HG02642 (cell line): Measurements from ENCODE around the gene GRM4.

Experiments used
- ATAC-seq: cut with Tn5 transposase; IDR thresholded peaks from one replicate; pipeline ENCODE4 v1.9.1; 2021; ENCODE audit warnings: mild to moderate bottlenecking; ENCODE audit not compliant: unreplicated experiment, poor library complexity

GRM4 gene

DNA sequence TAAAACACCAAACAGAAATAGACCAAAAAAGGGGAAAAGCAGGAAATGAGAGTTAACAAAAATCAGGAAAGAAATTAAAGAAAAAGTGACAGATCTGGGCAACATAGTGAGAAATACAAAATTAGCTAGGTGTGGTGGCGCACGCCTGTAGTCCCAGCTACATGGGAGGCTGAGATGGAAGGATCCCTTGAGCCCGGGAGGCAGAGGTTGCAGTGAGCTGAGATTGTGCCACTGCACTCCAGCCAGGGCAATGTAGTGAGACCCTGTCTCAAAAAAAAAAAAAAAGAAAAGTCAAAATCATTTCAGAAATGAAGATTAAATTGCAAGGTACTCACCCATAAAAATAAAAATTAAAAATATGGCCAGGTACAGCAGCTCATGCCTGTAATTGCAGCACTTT lies 13.0 kb upstream of the GRM4 start:
- ATAC-seq: no peak

DNA sequence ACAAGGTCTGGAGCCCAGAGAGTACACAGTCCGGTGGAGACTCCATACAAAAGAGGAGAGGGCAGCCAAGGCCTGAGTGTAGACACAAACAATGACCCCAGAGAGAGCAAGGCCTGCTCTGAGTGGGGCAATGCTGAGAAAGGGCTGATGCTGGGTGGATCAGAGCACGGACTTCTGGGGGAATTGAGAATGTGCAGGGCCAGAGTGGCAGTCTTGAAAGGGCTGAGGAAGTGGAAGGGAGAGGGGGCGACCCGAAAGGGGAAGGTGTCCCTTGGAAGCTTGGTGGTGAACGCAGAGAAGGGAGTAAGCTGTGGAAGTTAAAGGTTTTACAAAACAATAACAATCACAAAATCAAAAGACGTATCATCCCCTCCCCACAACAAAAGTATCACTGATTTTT lies 12.0 kb upstream of the GRM4 start:
- no peak for ATAC-seq

DNA sequence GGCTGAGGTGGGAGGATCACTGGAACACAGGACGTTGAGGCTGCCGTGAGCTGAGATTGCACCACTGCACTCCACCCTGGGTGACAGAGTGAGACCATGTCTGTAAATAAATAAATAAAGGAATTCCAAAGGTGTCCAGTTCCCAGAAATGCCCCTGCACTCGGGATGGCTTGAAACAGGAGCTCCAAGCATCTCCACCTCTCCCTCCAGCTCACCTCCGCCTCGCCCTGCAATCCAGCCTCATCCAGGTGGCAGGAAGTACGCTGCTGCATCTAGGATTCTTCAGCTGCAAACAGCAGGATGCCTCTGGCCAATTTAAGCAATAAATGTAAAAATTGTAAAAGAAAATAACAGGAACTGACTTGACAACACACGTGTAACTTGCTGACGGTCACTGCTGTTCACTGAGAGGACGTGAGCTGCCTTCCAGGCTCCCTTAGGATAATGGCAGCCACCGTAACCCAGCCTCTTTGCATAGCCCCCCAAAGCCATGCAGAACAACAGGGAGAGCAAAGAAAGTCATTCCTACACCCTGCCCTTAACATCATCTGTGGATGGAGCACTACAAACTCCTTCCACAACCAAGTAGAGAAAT lies 11.4 kb upstream of the GRM4 start:
- ATAC-seq: no peak

GRCh38 chr6:34155471-34156300 lies 9.8 kb upstream of the GRM4 start:
- no peak for ATAC-seq

DNA sequence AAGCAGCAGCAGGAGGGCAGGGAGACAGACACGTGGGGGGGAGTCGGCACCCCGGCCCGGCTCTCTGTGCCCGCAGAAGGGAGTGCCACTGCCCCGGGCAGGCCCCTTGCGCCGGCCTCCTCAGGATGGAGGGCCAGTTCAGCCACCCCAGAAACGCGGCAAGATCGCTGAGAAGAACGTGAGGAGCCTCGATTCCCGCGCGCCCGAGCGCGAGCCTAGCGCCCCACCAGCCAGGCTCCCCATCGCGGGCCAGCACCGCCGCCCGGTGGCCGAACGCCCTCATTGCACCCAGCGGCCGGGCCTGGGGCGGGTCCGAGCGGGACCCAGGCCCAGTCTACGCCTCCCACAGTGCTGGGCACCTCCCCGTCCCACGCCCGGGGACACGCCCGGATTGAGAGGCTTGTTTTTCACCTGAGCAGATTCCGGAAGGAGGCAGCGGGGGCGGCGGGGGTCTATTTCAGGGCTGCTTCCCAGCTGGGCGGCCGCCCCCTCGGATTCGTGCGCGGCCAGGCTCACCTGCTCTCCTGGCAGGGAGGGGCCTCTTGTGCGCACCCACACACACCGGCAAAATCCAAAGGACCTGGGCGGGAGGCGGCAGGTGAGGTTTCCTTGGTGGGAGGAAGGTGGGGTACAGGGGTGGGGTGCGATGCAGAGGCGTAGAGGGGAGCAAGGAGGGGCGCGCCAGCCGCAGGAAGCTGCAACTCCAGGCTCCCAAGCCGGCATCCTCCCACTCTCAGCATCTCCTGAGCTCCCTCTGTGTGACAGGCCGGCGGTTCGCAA lies 9.0 kb upstream of the GRM4 start:
- no peak for ATAC-seq

DNA sequence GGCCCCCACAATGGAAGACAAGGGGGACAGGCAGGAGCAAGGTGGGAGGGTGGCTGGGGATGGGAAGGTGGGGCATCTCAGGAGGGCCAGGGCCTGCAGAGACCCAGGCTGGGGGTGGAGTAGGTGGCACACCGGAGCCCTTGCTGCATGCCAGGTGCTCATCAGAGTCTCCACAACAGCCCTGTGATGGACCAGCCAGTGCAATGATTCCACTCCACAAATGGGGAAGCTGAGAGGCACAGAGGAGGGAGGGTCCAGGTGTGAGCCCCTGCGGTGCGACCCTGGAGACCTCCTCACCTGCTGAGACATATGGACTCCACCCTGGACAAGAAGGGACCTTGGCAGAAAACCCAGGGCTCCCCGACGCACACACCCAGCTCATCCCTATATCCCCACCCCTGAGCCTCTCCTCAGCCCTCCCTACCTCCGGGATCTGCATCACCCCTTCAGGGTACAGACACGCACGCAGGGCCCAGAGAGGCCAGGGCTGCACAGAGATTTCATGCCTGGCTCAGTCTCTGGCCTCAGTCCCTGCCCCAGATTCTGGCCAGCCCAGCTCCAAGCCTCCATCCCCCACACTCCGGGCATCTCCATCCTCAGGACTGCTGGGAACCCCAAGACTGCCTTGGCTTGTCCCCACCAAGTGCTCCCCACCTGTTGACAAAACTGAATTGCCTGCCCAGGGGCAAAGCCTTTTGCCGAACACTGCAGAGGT lies 7.1 kb upstream of the GRM4 start:
- ATAC-seq: no peak

DNA sequence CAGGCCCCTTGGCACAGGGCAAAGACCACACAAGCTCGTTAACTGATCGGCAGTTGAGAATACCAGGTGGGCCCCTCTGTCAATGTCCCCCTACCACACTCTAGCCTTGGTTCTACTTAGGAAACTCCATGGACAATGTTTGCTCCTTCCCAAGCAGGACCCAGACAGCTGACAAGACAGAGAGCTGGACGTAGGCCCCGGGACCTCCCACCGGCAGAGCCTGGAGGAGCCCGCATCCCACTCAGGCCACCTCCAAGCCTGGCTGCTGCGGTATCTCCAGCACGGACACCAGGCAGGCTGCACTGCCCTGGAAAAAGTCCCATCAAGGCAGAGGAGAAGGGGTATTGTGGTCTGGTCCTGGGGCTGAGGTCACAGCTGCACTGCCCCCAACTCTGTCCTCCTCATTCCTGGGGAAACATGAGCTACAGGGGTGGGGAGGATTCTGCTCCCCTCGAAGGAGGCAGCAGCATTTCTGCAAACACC lies 6.2 kb upstream of the GRM4 start:
- ATAC-seq: no peak

DNA sequence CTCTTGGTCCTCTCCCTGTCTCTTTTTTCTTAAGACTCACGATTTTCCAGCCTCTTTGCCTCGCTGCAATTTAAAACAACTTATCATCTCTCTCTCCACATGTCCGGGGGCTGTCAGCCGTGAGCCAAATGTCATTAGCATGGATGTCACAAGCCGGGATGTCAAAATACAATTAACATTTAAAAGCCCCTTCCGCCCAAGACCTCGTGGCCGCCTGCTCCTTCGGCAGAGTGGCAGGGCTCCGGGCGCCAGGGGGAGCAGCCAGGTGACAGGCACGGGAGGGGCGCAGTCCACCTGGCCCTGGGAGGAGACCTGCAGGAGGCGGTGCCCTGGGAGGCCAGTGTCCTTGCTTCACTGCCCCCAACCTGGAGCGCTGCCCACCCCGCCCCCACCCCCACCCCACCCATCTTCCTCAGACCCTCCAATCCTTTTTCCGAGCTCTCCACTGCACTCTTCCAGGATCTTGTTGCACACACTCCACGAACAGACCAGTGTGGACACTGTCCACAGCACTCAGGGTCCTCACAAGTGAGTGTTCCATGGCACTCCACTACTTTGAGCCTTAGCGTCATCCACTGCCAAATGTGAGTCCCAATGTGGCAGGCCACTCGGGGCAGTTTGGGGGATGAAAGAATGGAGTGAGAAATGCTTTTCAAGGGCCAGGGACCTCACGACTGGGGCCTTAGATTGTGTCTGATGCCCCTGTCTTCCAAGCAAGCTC lies 5.6 kb upstream of the GRM4 start:
- no peak for ATAC-seq

- no peak for ATAC-seq
Observed at GRCh38 chr6:34150766-34151165, 4.9 kb upstream of the GRM4 start.

DNA sequence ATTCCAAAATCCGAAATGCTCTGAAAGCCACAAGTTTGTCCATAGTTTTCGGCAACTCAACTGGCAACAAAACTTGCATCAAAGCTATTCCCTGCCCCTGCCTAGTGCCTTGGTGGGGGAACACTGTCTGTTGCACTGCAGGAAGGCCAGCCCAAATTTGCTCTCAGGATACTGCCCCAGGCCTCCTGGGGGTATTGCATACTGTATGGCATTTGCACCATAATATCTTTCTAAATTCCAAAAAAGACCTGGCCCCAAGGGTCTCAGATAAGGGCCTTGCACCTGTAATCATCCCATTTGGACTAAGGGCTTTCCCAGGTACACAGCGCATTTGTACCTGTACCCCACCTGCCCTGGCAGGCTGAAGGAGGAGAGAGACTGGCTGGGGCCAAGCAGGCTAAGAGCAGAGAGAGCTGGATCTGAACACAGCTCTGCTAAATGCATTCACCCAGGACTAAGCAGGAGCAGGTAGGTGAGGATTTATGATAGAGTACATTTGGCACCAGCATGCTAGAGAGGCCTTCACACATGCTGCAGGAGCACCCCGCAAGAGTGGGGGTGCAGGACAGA lies 4.0 kb upstream of the GRM4 start:
- ATAC-seq: no peak

DNA sequence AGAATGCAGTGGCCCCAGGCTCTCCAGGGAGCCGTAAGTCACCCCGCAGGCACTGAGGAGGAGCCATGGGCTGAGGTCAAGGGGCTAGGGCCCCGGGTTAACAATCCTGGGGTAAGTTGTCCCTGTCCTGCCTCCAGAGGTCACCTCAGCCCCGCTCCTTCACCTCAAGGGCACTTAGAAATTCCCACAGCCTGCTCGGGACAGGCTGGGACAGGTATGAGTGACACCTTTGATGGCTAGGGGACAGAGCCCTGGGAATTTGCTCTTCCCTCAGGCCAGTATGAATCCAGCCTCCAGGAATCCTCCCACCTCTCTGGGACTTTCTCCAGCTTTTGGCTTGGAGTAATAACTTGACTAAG lies 3.5 kb upstream of the GRM4 start:
- no peak for ATAC-seq

DNA sequence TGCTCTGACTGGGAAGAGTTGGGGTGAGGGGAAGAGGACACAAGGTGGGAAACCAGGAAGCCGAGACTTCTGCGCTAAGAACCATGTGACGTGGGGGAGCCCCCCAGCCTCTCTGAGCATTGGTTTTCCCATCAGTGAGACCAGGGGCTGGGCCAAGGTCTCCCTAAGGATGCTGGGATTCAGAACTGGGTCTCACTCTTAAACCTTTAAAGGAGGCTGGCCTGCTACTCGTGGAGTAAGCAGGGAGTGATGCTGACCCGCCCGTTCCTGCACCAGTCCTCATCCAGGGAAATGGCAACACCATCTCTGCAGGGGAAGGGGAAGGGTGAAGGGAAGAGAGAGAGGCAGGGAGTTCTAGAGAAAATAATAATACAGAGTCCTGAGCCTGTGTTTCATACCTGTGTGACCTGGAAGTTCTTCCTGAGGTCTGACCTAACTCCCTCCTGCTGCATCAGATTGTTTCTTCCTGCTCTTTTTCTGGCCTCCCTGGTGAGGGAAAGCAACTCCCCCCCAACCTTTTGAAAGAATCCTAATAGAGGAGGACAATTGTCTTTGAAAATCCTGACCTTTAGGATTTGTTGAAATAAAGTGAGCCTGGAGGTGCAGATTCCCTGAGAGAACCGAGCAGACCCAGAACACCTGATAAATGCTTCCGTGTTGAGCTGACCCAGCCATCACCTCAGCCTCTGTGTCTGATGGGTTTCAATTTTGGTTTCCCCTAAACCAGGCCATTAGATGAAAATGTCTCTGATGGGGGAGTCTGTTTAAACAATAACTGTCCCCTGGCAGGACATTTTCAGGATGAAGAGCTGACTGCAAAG lies 3.0 kb upstream of the GRM4 start:
- ATAC-seq: no peak

GRCh38 chr6:34147906-34148630 lies 2.2 kb upstream of the GRM4 start:
- no peak for ATAC-seq

- no peak for ATAC-seq
Observed at GRCh38 chr6:34146801-34147592, 1.1 kb upstream of the GRM4 start.

DNA sequence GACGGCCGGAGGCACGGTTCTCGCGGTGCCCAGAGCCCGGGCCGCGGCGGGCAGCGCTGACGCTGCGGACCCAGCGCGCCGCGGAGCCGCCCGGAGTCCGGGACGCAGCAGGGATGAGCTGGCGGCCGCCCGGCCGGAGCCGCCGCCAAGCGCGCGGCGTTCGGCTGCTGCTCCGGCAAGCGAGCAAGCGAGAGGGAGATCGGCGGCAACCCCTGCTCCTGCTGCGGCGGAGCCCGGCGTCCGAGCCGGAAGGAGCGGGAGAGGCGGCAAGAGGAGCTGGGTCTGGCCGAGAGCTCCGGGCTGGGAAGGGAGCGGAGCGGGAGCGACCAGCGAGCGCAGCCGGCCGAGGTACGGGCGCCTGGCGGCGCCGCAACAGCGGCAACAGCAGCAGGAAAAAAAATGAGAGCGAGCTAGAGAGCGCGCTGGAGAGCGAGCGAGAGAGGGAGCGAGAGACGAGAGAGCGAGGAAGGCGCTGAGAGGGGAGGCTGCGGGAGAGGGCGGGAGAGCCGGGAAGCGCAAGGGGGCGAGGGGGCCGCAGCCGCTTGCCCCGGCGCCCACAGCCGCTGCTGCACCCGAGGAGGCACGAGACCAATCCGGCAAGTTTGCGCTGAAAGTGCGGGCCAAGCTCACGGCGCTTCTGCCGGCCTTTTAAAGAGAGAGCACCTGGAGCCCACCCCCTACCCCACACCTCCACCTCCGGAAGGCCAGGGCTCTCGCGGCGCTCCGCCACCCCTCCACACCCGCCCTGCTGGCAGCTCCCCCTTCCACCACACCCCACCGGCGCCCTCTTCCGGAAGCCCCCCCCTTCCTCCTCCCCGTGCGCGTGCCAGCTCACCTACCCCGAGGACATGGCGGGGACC lies 496 bp downstream of the GRM4 start:
- no peak for ATAC-seq

DNA sequence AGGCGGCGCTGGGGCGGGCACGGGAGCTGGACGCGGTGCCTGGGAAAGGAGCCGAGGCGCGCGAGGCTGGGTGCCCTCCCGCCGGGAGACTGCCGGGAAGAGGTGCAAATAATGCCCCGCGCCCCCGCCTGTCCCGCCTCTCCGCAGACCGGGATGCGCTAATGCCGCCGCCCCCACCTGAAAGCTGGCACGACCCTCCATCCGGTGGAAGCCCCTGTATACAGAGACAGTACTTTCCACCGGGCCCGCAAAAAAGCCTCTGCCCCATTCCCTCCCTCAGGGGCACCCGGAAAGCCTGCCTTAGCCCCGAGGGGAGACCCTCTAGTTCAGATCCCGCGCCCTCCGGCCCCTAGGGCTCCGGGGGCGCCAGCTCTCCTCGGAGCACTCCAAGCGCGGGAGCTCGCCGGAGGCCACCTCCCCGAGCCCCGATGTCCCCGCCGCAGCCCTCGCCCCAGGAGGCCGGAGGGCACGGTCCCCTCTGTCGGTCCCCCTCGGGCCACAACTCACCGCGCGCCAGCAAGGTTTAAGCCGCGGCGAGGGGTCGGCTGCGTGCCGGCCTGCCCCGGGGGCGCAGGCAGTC lies 1.2 kb downstream of the GRM4 start:
- no peak for ATAC-seq
